ENCODE measurements around the gene PARD3B.

PARD3B gene

DNA sequence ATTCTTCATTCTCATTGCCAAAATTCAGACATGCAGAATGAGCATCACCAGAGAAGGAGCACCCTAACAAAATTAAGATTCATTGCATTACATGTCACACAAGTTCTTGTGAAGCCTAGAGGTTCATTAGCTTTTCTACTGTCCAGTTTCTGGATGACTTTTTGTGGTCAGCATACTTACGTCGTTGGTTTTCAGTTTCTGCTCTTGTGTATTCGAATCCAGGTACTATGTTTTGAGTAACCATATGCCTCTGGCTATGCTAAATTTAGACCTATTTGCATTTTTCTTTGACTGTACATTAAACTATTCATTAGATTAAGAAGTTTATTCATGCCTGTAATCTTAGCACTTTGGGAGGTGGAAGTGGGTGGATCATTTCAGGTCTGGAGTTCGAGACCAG, 251.3 kb downstream of the PARD3B start:
- no peaks in the 10 kb centered on the region for H3K9me2 ChIP-seq (replicated peaks; ENCODE audit: insufficient read depth, low read length)

DNA sequence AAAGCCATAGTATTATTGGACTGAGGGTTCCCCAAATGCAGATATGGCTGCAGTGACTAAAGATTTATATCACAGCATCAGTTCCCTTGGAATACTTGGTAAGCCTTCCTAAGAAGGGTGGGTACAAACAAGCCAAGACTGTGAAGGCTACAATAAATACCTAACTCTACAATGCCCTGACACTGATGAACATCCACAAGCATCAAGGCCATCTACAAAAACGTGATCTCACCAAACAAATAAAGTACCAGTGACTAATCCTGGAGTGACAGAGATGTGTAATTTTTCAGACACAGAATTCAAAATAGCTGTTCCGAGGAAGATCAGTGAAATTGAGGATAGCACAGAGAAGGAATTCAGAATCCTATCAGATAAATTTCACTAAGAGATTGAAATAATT, 254.5 kb downstream of the PARD3B start:
- no peaks in the 10 kb centered on the region for H3K9me2 ChIP-seq (replicated peaks; ENCODE audit: insufficient read depth, low read length)
- no peaks in the 10 kb centered on the region for H3F3A ChIP-seq (ENCODE audit: insufficient read depth)
- no peaks in the 10 kb centered on the region for H3K9me3 ChIP-seq (ENCODE audit: insufficient read depth, low read length)

More for the DNA sequence above, 251.3 kb downstream of the PARD3B start:
- H3K9ac ChIP-seq (ENCODE audit: low read length) = no peak overlapping the region
- no peak overlapping the region for H3K4me3 ChIP-seq (ENCODE audit: insufficient read depth, low read length, poor library complexity, severe bottlenecking)
- no peak overlapping the region for H3K27ac ChIP-seq (ENCODE audit: low read depth, low read length)
- H3K27me3 ChIP-seq (ENCODE audit: low read length) = no peaks in the 10 kb centered on the region
- no peaks in the 10 kb centered on the region for H3F3A ChIP-seq (ENCODE audit: insufficient read depth)
- H3K36me3 ChIP-seq (ENCODE audit: low read length) = no peaks in the 10 kb centered on the region
- no peak overlapping the region for H2AFZ ChIP-seq (ENCODE audit: low read depth, low read length, severe bottlenecking)
- no peak overlapping the region for H3K4me2 ChIP-seq (ENCODE audit: low read depth, low read length, poor library complexity, severe bottlenecking)
- no peaks in the 10 kb centered on the region for H3K9me3 ChIP-seq (ENCODE audit: insufficient read depth, low read length)
- TF ChIP-seq, protein P1, sequence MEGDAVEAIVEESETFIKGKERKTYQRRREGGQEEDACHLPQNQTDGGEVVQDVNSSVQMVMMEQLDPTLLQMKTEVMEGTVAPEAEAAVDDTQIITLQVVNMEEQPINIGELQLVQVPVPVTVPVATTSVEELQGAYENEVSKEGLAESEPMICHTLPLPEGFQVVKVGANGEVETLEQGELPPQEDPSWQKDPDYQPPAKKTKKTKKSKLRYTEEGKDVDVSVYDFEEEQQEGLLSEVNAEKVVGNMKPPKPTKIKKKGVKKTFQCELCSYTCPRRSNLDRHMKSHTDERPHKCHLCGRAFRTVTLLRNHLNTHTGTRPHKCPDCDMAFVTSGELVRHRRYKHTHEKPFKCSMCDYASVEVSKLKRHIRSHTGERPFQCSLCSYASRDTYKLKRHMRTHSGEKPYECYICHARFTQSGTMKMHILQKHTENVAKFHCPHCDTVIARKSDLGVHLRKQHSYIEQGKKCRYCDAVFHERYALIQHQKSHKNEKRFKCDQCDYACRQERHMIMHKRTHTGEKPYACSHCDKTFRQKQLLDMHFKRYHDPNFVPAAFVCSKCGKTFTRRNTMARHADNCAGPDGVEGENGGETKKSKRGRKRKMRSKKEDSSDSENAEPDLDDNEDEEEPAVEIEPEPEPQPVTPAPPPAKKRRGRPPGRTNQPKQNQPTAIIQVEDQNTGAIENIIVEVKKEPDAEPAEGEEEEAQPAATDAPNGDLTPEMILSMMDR (IDR thresholded peaks at IDR 0.05; ENCODE audit: insufficient read depth, low read length, poor library complexity, severe bottlenecking) = no peak
- TF ChIP-seq EZH2phosphoT487 (conservative IDR thresholded peaks at IDR 0.05; ENCODE audit: low read length) = no peak
- H3K79me2 ChIP-seq (ENCODE audit: insufficient read depth, low read length) = no peaks in the 10 kb centered on the region
- H4K20me1 ChIP-seq (ENCODE audit: low read depth, low read length) = no peaks in the 10 kb centered on the region

DNA sequence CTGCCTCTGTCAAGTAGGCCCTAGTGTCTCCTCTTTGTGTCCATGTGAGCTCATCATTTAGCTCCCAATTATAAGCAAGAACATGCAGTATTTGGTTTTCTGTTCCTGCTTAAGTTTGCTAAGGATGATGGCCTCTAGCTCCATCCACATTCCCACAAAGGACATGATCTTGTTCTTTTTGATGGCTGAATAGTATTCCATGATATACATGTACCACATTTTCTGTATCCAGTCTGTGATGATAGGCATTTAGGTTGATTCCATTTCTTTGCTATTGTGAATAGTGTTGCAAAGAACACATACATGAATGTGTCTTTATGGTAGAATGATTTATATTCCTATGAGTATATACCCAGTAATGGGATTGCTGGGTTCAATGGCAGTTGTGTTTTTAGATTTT, 263.2 kb downstream of the PARD3B start:
- Histone ChIP-seq H3K4me3 (ENCODE audit: insufficient read depth, low read length, poor library complexity, severe bottlenecking) (no peak overlapping the region), H3F3A (ENCODE audit: insufficient read depth) (no peaks in the 10 kb centered on the region), H3K36me3 (ENCODE audit: low read length) (no peaks in the 10 kb centered on the region), H3K27me3 (ENCODE audit: low read length) (no peaks in the 10 kb centered on the region), H3K79me2 (ENCODE audit: insufficient read depth, low read length) (no peaks in the 10 kb centered on the region), H3K9me3 (ENCODE audit: insufficient read depth, low read length) (no peaks in the 10 kb centered on the region; the same call in 1 of the 2 replicates), H3K9me2 (replicated peaks; ENCODE audit: insufficient read depth, low read length) (no peaks in the 10 kb centered on the region), H3K9ac (ENCODE audit: low read length) (no peak overlapping the region), H3K27ac (ENCODE audit: low read depth, low read length) (no peak overlapping the region), H4K20me1 (ENCODE audit: low read depth, low read length) (no peaks in the 10 kb centered on the region), H2AFZ (ENCODE audit: low read depth, low read length, severe bottlenecking) (no peak overlapping the region), H3K4me2 (ENCODE audit: low read depth, low read length, poor library complexity, severe bottlenecking) (no peak overlapping the region)
- no peak for TF ChIP-seq EZH2phosphoT487 (conservative IDR thresholded peaks at IDR 0.05; ENCODE audit: low read length)
- TF ChIP-seq, protein P1 (IDR thresholded peaks at IDR 0.05; ENCODE audit: insufficient read depth, low read length, poor library complexity, severe bottlenecking) = no peak

More for the DNA sequence above, 254.5 kb downstream of the PARD3B start:
- TF ChIP-seq, protein P1 (IDR thresholded peaks at IDR 0.05; ENCODE audit: insufficient read depth, low read length, poor library complexity, severe bottlenecking) = no peak
- no peak for TF ChIP-seq EZH2phosphoT487 (conservative IDR thresholded peaks at IDR 0.05; ENCODE audit: low read length)
- H3K4me3 ChIP-seq (ENCODE audit: insufficient read depth, low read length, poor library complexity, severe bottlenecking) = no peak overlapping the region
- H3K79me2 ChIP-seq (ENCODE audit: insufficient read depth, low read length) = no peaks in the 10 kb centered on the region
- H3K27ac ChIP-seq (ENCODE audit: low read depth, low read length) = no peak overlapping the region
- H3K4me2 ChIP-seq (ENCODE audit: low read depth, low read length, poor library complexity, severe bottlenecking) = no peak overlapping the region
- H3K27me3 ChIP-seq (ENCODE audit: low read length) = no peaks in the 10 kb centered on the region
- no peak overlapping the region for H3K9ac ChIP-seq (ENCODE audit: low read length)
- no peaks in the 10 kb centered on the region for H4K20me1 ChIP-seq (ENCODE audit: low read depth, low read length)
- H2AFZ ChIP-seq (ENCODE audit: low read depth, low read length, severe bottlenecking) = no peak overlapping the region
- no peaks in the 10 kb centered on the region for H3K36me3 ChIP-seq (ENCODE audit: low read length)

All from SU-DHL-6 (cell line).